Measurements from ENCODE around the gene PEX14. TPM values are rescaled to one million over a fixed set of nuclear protein-coding genes. Genes with fewer than 3 reads are reported as not detected.

Gene PEX14
- total RNA-seq, 2 donors from 2014 or later = 19.5 to 29.3 TPM

DNA sequence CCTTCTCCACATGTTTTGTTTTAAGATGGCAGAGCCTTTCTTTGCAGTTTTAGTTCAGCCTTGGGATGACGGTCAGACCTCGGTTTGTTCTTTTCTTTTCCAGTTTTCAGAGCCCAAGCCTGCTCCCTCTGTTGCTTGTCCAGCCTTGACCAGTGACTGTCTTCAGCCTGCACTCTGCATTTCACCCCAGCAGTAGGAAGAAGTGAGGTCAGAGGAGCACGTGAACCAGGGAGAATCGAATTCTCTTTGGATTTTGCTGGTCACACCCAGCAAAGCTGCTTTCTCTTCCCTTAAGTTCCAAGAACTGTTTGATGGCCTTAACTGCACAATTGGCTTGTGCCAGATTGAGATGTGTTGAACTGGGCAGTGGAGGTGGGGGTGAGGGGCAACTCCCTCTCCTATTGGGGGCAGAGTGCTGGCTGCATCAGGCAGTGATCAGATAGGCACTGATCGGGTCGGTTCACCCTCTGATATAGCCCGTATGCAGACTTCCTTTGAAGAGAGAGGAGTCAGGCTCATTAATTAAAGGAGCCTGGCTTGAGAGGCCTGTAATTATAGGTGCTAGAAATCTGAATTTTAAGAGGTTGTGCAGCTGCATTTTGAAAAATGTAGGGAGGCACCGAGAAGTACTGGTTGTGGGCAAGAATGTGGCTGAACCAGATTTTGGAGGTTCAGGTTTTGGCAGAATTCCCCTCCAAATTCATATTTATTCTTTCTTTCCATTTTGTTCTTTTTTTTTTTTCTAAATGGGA lies 42.4 kb downstream of the PEX14 start:
- Histone ChIP-seq H3K4me3 (no peak overlapping the region), H3K27ac (no peak overlapping the region), H3K27me3 (no peaks in the 10 kb centered on the region), H3K36me3 (no peaks in the 10 kb centered on the region), H3K9me3 (no peaks in the 10 kb centered on the region), H3K4me1 (no peaks in the 10 kb centered on the region), H3K9ac (ENCODE audit: low read depth in 2 of 2, low read length in 2 of 2) (no peak overlapping the region)
- DNase-seq = no peak
- no peak for TF ChIP-seq CTCF (IDR thresholded peaks at IDR 0.05)
- intact Hi-C loops (cut with DNase I) = no loop called here

DNA sequence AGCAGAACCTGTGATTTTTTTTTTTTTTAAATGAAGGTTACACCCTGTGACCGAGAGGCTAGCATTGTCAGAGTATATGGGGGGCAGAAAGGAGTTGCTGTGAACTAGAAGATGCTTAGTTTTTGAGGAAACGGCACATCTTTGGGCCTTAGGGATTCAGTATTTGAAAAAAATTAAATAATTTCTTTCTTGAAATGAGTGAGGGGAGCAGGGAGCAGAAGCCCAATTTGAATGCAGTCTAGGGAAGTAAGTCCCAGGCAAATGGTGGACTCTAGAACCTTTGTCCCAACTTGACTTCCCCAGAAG lies 42.9 kb downstream of the PEX14 start:
- no peak overlapping the region for H3K4me3 ChIP-seq
- no peak overlapping the region for H3K27ac ChIP-seq
- H3K36me3 ChIP-seq = no peaks in the 10 kb centered on the region
- no peaks in the 10 kb centered on the region for H3K4me1 ChIP-seq
- no peak overlapping the region for H3K9ac ChIP-seq (ENCODE audit: low read depth in 2 of 2, low read length in 2 of 2)
- no peak for DNase-seq
- no peaks in the 10 kb centered on the region for H3K27me3 ChIP-seq
- TF ChIP-seq CTCF (IDR thresholded peaks at IDR 0.05) = no peak
- no peaks in the 10 kb centered on the region for H3K9me3 ChIP-seq
- intact Hi-C loops (cut with DNase I) = no loop called here

- no peak overlapping the region for H3K27ac ChIP-seq
- no peak for TF ChIP-seq CTCF (IDR thresholded peaks at IDR 0.05)
- intact Hi-C loops (cut with DNase I) = no loop called here
Measured at GRCh38 chr1:10519016-10519417, 44.3 kb downstream of the PEX14 start.

GRCh38 chr1:10520497-10520896 lies 45.7 kb downstream of the PEX14 start:
- no peaks in the 10 kb centered on the region for H3K9me3 ChIP-seq
- no peak overlapping the region for H3K9ac ChIP-seq (ENCODE audit: low read depth in 2 of 2, low read length in 2 of 2)
- no peaks in the 10 kb centered on the region for H3K36me3 ChIP-seq
- no peak overlapping the region for H3K27ac ChIP-seq
- no peaks in the 10 kb centered on the region for H3K27me3 ChIP-seq
- DNase-seq = no peak
- H3K4me1 ChIP-seq = no peaks in the 10 kb centered on the region
- H3K4me3 ChIP-seq = no peak overlapping the region
- no peak for TF ChIP-seq CTCF (IDR thresholded peaks at IDR 0.05)
- intact Hi-C loops (cut with DNase I) = no loop called here

More at GRCh38 chr1:10519016-10519417, 44.3 kb downstream of the PEX14 start:
- Histone ChIP-seq H3K9me3 (no peaks in the 10 kb centered on the region), H3K4me1 (no peaks in the 10 kb centered on the region), H3K36me3 (no peaks in the 10 kb centered on the region), H3K9ac (ENCODE audit: low read depth in 2 of 2, low read length in 2 of 2) (no peak overlapping the region), H3K4me3 (no peak overlapping the region), H3K27me3 (no peaks in the 10 kb centered on the region)
- no peak for DNase-seq

DNA sequence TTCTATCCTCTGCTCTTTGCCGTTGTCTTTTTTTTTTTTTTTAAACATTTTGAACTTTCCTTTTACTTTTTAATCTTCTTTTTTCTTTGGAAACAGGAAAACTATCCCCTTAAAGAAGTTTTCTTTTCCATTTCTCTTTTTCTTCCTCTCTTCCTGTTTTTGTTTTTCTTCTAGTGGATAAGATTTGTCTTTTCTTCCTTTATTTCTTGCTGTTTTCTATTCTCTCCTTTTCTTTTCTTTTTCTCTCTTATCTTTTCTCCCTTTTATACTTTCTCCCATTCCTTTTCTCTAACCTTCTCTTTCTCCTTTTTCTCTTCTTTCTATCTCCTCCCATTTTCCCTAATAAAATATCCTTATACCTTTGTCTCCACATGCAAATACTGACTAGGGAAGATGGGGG lies 46.2 kb downstream of the PEX14 start:
- Histone ChIP-seq H3K27me3 (no peaks in the 10 kb centered on the region), H3K36me3 (no peaks in the 10 kb centered on the region), H3K4me3 (no peak overlapping the region), H3K9me3 (no peaks in the 10 kb centered on the region), H3K27ac (no peak overlapping the region), H3K9ac (ENCODE audit: low read depth in 2 of 2, low read length in 2 of 2) (no peak overlapping the region), H3K4me1 (no peaks in the 10 kb centered on the region)
- intact Hi-C loops (cut with DNase I) = no loop called here
- TF ChIP-seq CTCF (IDR thresholded peaks at IDR 0.05) = no peak
- no peak for DNase-seq

Measured in colonic mucosa (tissue), 4 donors.